ENCODE data around the gene NINJ2.

NINJ2 gene

DNA sequence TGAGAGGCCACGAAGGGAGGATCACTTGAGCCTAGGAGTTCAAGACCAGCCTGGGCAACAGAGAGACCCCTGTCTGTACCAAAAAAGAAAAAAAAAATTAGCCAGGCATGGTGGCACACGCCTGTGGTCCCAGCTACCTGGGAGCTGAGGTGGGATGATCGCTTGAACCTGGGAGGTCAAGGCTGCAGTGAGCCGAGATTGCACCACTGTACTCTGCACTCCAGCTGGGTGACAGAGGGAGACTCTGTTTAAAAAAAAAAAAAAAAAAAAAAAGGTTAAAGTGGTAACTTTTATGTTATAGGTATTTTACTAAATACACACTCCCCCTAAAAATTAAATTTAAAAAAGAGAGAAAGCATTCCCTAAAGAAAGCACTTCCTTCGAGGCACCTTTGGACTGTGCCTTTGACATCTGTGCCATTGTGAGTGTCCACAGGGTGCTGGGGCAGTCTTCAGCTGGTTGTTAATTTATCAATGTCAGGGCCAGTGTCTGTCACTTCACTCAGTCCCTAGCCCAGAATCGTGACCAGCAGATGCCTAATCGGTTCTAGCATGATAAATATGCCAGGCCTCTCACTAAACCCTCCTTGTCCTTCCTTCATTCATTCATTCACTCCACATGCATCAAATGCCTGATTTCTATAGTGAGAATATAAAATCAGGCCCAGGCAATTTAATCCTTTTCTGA, 140.4 kb downstream of the NINJ2 start:
- DNase-seq = no peak

DNA sequence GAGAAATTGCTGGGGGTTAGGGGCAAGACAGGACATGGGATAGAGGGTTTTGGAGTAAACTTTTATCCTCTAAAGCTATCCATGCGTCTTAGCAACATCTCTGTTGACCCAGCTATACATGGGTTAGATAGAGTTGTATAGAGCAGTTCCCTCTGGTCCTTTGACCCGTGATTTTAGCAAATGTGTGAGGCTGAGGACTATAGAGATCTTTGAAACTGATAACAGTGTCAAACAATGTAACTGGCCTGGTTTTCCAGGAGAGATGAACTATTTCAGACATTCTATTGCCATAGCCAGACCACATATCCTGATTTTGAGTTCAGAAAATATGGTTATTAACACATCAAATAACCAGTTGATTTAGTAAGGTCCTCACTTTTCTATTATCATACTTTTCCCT, 143.1 kb downstream of the NINJ2 start:
- no peak for DNase-seq

DNA sequence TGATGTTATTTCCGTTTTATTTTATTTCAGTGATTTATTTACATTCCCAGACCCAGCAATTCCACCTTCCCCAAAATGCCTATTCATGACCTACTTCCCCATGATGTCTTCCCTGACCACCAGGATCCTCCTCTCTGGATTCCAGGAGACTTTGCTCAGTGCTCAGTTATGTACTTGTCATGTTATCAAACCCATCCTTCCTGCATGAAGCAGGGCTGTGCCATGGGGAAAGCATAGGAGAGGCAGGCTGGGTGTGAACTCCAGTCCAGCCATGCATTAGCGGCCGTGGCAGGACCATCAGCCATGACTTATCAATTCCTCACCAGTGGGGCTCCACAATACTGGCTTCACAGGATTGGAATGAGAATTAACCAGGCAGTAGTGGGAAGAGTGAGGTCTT, 145.7 kb downstream of the NINJ2 start:
- no peak for DNase-seq
